H9 (cell line): ENCODE measurements around the gene SDC3. TPM values are rescaled to one million over a fixed set of nuclear protein-coding genes. Genes with fewer than 3 reads are reported as not detected.

Experiments
- DNase-seq: peaks from one replicate; pipeline ENCODE4 v3.0.0-alpha.2; 2017
- H2AFZ ChIP-seq: one replicate; pipeline ENCODE4 v1.6.1; 2013; ENCODE audit warnings: mild to moderate bottlenecking, low read length, control low read depth, moderate library complexity
- H2AK5ac ChIP-seq: 2 replicates; pipeline ENCODE4 v1.6.1; 2013; ENCODE audit warnings: low read length, control low read depth, mixed read lengths; ENCODE audit not compliant: insufficient read length
- H2BK120ac ChIP-seq: one replicate; pipeline ENCODE4 v1.6.1; 2013; ENCODE audit warnings: low read depth, mild to moderate bottlenecking, low read length, control low read depth, inconsistent platforms; ENCODE audit not compliant: poor library complexity, severe bottlenecking
- H2BK12ac ChIP-seq: 2 replicates; pipeline ENCODE4 v1.6.1; 2013; ENCODE audit warnings: low read length, control low read depth, mixed read lengths, low read depth; ENCODE audit not compliant: insufficient read length
- H2BK15ac ChIP-seq: 2 replicates; pipeline ENCODE4 v1.6.1; 2013; ENCODE audit warnings: low read depth, low read length, control low read depth
- H2BK20ac ChIP-seq: one replicate; pipeline ENCODE4 v1.6.1; 2013; ENCODE audit warnings: low read depth, mild to moderate bottlenecking, low read length, control low read depth, inconsistent platforms; ENCODE audit not compliant: poor library complexity, severe bottlenecking
- H2BK5ac ChIP-seq: 2 replicates; pipeline ENCODE4 v1.6.1; 2013; ENCODE audit warnings: low read length, control low read depth, mixed read lengths; ENCODE audit not compliant: insufficient read length
- H3K14ac ChIP-seq: 2 replicates; pipeline ENCODE4 v1.6.1; 2013; ENCODE audit warnings: low read length, control low read depth; ENCODE audit not compliant: insufficient read depth
- H3K18ac ChIP-seq: 2 replicates; pipeline ENCODE4 v1.6.1; 2013; ENCODE audit warnings: low read depth, mild to moderate bottlenecking, mixed read lengths, low read length, control low read depth; ENCODE audit not compliant: insufficient read length
- H3K23ac ChIP-seq: 2 replicates; pipeline ENCODE4 v1.6.1; 2013; ENCODE audit warnings: low read length, control low read depth, mixed read lengths, low read depth; ENCODE audit not compliant: insufficient read length
- H3K23me2 ChIP-seq: 2 replicates; pipeline ENCODE4 v1.6.1; 2013; ENCODE audit warnings: low read depth, mild to moderate bottlenecking, mixed read lengths, low read length, control low read depth; ENCODE audit not compliant: insufficient read length, poor library complexity, severe bottlenecking
- H3K27ac ChIP-seq: 2 replicates; pipeline ENCODE4 v1.5.1; 2013; ENCODE audit warnings: low read length, control low read depth, mixed read lengths, low read depth; ENCODE audit not compliant: insufficient read length
- H3K27me3 ChIP-seq: 2 replicates; pipeline ENCODE4 v1.6.1; 2013; ENCODE audit warnings: low read length, control low read depth, inconsistent platforms; ENCODE audit not compliant: insufficient read depth
- H3K4ac ChIP-seq: 2 replicates; pipeline ENCODE4 v1.6.1; 2013; ENCODE audit warnings: low read depth, mild to moderate bottlenecking, control low read depth, inconsistent platforms, low read length, moderate library complexity
- H3K4me1 ChIP-seq: 2 replicates; pipeline ENCODE4 v1.6.1; 2013; ENCODE audit warnings: low read length, control low read depth, inconsistent platforms; ENCODE audit not compliant: insufficient read depth
- H3K4me2 ChIP-seq: 2 replicates; pipeline ENCODE4 v1.6.1; 2013; ENCODE audit warnings: low read length, control low read depth, mixed read lengths; ENCODE audit not compliant: insufficient read length, insufficient read depth
- H3K56ac ChIP-seq: 2 replicates; pipeline ENCODE4 v1.6.1; 2013; ENCODE audit warnings: low read depth, mild to moderate bottlenecking, mixed read lengths, low read length, control low read depth; ENCODE audit not compliant: insufficient read length
- H3K79me1 ChIP-seq: 2 replicates; pipeline ENCODE4 v1.6.1; 2013; ENCODE audit warnings: low read depth, mild to moderate bottlenecking, moderate library complexity, low read length, control low read depth, inconsistent platforms; ENCODE audit not compliant: insufficient read depth, poor library complexity, severe bottlenecking
- H3K79me2 ChIP-seq: 2 replicates; pipeline ENCODE4 v1.6.1; 2013; ENCODE audit warnings: low read length, control low read depth, inconsistent platforms; ENCODE audit not compliant: insufficient read depth
- H3K9ac ChIP-seq: 2 replicates; pipeline ENCODE4 v1.6.1; 2013; ENCODE audit warnings: low read length, control low read depth, mixed read lengths; ENCODE audit not compliant: insufficient read length; ENCODE audit errors: extremely low read depth
- H3K9me3 ChIP-seq: one replicate; pipeline ENCODE4 v1.6.1; 2013; ENCODE audit warnings: low read depth, low read length, inconsistent platforms; ENCODE audit not compliant: control insufficient read depth
- H3T11ph ChIP-seq: one replicate; pipeline ENCODE4 v1.6.1; 2013; ENCODE audit warnings: mild to moderate bottlenecking, low read length, control low read depth, inconsistent platforms
- H4K20me1 ChIP-seq: one replicate; pipeline ENCODE4 v1.6.1; 2013; ENCODE audit not compliant: control insufficient read depth, insufficient read length, insufficient read depth
- H4K5ac ChIP-seq: 2 replicates; pipeline ENCODE4 v1.6.1; 2013; ENCODE audit warnings: low read depth, mild to moderate bottlenecking, mixed read lengths, low read length, control low read depth; ENCODE audit not compliant: insufficient read length
- H4K8ac ChIP-seq: replicated peaks from 2 replicates; pipeline ENCODE4 v1.6.1; 2013; ENCODE audit warnings: low read length, control low read depth, mixed read lengths, low read depth; ENCODE audit not compliant: insufficient read length
- H4K91ac ChIP-seq: 2 replicates; pipeline ENCODE4 v1.6.1; 2013; ENCODE audit warnings: low read depth, mild to moderate bottlenecking, moderate library complexity, mixed read lengths, low read length, control low read depth; ENCODE audit not compliant: insufficient read length
- H3K27ac Mint-ChIP-seq, 3 experiments: 2 replicates in 2 of 3; 3 replicates in 1 of 3; pipeline ENCODE4 v1.8.0; 2020 to 2021; ENCODE audit warnings: mixed read lengths in 3 of 3, mild to moderate bottlenecking in 1 of 3, moderate library complexity in 1 of 3
- H3K27me3 Mint-ChIP-seq: 2 replicates; pipeline ENCODE4 v1.8.0; 2021; ENCODE audit warnings: low read depth, mild to moderate bottlenecking, moderate library complexity, mixed read lengths
- H3K36me3 Mint-ChIP-seq, 3 experiments: 2 replicates in 2 of 3; 3 replicates in 1 of 3; pipeline ENCODE4 v1.8.0; 2020 to 2021; ENCODE audit warnings: low read depth in 3 of 3, mixed read lengths in 3 of 3; ENCODE audit not compliant: insufficient read depth in 1 of 3
- H3K4me1 Mint-ChIP-seq, 2 experiments: 2 replicates each; pipeline ENCODE4 v1.8.0; 2020; ENCODE audit warnings: mixed read lengths in 2 of 2
- H3K4me3 Mint-ChIP-seq, 2 experiments: 2 replicates in 1 of 2; 3 replicates in 1 of 2; pipeline ENCODE4 v1.8.0; 2020 to 2021; ENCODE audit warnings: mild to moderate bottlenecking in 2 of 2, mixed read lengths in 2 of 2, moderate library complexity in 1 of 2
- H3K9me3 Mint-ChIP-seq, 2 experiments: 2 replicates in 1 of 2; 3 replicates in 1 of 2; pipeline ENCODE4 v1.8.0; 2020; ENCODE audit warnings: mild to moderate bottlenecking in 2 of 2, mixed read lengths in 2 of 2, moderate library complexity in 1 of 2
- CTCF ChIP-seq: fragments of 200-600 bp; sonication (generic); conservative IDR thresholded peaks from 3 replicates; pipeline ENCODE4 v1.8.0; 2021; ENCODE audit warnings: antibody characterized with exemption, mild to moderate bottlenecking
- WGBS: extraction: QIAGEN DNeasy Blood & Tissue Kit; methylation state at CpG from one replicate; pipeline ENCODE4 v1.1.7; 2013; ENCODE audit warnings: missing lambda C conversion rate, low lambda C conversion rate, mixed read lengths; ENCODE audit not compliant: insufficient read length; ENCODE audit errors: extremely low coverage; 5-methylcytosine and 5-hydroxymethylcytosine counted together
- total RNA-seq: library from RNA; stranded (reverse); gene quantifications from 2 replicates; pipeline ENCODE4 v1.2.1, GENCODE V29; 2021

SDC3 gene
- total RNA-seq, 1 experiment from 2014 or later: 25.9 TPM

- TF ChIP-seq CTCF: no peak
- no peaks in the 10 kb centered on the region for H3K79me2 ChIP-seq
- no peak overlapping the region for H3T11ph ChIP-seq
- no peak overlapping the region for H3K23ac ChIP-seq
- H2BK5ac ChIP-seq: no peak overlapping the region
- H3K9ac ChIP-seq: no peak overlapping the region
- H2BK120ac ChIP-seq: no peak overlapping the region
- H3K56ac ChIP-seq: no peak overlapping the region
- H4K8ac ChIP-seq: no peak overlapping the region
- no peaks in the 10 kb centered on the region for H3K9me3 ChIP-seq
- no peak for DNase-seq
- H3K18ac ChIP-seq: no peak overlapping the region
- no peak overlapping the region for H4K91ac ChIP-seq
- H4K5ac ChIP-seq: no peak overlapping the region
- no peaks in the 10 kb centered on the region for H3K27me3 ChIP-seq
- no peaks in the 10 kb centered on the region for H3K23me2 ChIP-seq
- no peak overlapping the region for H3K4ac ChIP-seq
- H2AK5ac ChIP-seq: no peak overlapping the region
- H2BK15ac ChIP-seq: no peak overlapping the region
- H2BK12ac ChIP-seq: no peak overlapping the region
- H2BK20ac ChIP-seq: no peak overlapping the region
- Mint-ChIP-seq H3K27me3 (no peaks in the 10 kb centered on the region), H3K4me1 (peaks cover 36 to 51% of the 10 kb centered on the region in 2 experiments), H3K4me3 (peak overlapping the region in 1 of 2 experiments; percentile 12; a peak in 1 of 5 replicates), H3K36me3 (no peaks in the 10 kb centered on the region), H3K9me3 (no peaks in the 10 kb centered on the region), H3K27ac (peak overlapping the region in 2 of 3 experiments; percentile 11 to 73; a peak in 3 of 7 replicates)
- peaks cover 4% of the 10 kb centered on the region; the same call in 1 of the 2 replicates for H3K4me1 ChIP-seq
- no peak overlapping the region for H3K14ac ChIP-seq
- no peak overlapping the region for H3K4me2 ChIP-seq
- H4K20me1 ChIP-seq: no peaks in the 10 kb centered on the region
- no CpG with 5 or more reads among the region's 25 CpGs for WGBS
- no peak overlapping the region for H2AFZ ChIP-seq
- H3K27ac ChIP-seq: no peak overlapping the region
- no peaks in the 10 kb centered on the region for H3K79me1 ChIP-seq
Observed at GRCh38 chr1:30881319-30882181, 27.0 kb downstream of the SDC3 start.
